T-helper 2 cell (primary cell): ENCODE measurements around the gene NEMP1.
A peak's percentile ranks its signal among the peaks of the same experiment; 100 is the strongest.

Experiments
- DNase-seq, 5 experiments: peaks; one replicate each; pipeline versions ENCODE4 v3.0.0 to v3.0.0-alpha.2; 2012 to 2022

NEMP1 gene

GRCh38 chr12:57106021-57106708 lies 27.6 kb upstream of the NEMP1 start:
- DNase-seq = no peak

GRCh38 chr12:57105011-57105753 lies 26.6 kb upstream of the NEMP1 start:
- no peak for DNase-seq

DNA sequence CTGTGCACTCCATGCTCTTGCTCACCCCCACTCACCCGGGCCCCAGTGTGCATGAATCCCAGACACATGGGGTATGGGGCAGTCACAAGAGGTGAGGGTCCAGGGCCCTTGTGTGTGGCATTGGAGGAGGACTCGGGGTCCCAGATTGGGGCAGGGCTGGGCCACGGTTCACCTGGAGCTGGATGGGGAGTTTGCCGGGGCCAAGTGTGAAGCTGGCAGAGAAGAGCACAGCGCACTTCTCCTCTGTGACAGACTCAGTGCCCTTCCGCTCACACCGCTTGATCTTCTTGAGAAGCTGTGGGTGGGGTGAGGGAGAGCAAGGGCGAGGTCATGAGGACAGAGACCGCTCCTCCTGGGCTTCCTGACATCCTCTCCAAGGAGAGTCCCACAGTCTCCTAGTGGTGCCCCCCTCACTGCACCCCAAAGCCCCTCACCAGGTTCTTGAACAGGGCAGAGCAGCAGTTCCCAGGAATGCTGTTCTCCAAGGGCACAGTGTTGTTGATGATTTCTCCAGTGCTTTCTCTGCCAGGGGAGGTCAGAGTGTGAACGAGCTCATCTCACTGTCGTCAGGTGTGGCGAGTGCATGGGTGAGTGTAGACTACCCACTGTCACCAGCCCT lies 25.8 kb upstream of the NEMP1 start:
- DNase-seq = no peak

DNA sequence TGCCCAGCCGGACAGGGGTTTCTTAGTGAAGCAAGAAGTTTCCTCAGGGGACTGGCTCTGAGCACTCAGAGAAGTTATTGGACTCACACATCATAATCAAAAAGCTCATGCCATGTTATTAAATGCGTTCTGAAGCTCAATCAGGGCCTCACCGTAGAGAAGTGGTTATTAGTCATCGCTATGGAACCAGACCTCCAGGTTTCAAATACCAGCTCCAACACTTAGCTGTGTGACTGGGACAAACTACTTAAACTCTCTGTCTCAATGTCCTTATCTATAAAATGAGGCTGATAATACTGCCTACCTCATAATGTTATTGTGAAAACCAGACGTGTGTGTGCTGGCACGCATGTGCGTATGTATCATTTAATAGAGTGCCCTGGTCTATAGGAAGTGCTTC lies 25.3 kb upstream of the NEMP1 start:
- DNase-seq = no peak

DNA sequence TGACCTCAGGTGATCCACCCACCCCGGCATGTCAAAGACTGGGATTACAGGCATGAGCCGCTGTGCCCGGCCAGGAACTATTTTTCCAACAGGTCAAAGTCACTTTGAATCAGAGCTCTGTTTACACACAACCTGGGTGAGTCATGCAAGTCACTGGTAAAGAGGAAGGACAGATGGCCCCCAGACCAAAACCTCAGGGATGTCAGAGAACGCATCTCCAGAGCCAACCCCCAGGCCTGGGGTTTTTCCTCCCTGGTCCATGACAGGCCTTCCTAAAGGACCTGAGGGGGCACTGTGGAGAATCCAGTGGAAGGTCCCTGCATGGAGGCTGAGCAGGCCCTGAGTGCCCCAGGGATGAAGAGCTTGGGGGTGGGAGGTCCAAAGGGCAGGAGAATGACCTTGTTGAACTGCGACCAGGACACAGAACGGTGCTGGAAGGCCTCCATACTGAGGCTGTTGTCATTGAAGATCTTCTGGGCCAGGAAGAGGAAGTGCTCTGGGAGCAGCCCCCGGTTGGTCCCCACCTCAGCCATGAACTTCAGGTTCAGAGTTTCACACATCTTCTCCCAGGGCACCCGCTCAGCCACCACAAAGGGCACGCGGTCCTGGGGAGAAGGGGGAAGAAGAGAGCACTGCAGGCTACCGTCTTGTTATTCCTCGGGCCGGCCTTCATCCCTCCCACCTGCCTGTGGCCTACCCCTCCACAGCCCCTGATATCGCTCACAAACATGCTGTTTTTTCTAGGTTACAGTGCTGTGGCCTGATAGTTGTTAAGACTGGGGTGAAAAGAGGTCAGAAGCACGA lies 23.5 kb upstream of the NEMP1 start:
- peak in 1 of 5 experiments; percentile 44 for DNase-seq

- DNase-seq = no peak
These were observed 21.2 kb upstream of the NEMP1 start for GRCh38 chr12:57099766-57100165.

DNA sequence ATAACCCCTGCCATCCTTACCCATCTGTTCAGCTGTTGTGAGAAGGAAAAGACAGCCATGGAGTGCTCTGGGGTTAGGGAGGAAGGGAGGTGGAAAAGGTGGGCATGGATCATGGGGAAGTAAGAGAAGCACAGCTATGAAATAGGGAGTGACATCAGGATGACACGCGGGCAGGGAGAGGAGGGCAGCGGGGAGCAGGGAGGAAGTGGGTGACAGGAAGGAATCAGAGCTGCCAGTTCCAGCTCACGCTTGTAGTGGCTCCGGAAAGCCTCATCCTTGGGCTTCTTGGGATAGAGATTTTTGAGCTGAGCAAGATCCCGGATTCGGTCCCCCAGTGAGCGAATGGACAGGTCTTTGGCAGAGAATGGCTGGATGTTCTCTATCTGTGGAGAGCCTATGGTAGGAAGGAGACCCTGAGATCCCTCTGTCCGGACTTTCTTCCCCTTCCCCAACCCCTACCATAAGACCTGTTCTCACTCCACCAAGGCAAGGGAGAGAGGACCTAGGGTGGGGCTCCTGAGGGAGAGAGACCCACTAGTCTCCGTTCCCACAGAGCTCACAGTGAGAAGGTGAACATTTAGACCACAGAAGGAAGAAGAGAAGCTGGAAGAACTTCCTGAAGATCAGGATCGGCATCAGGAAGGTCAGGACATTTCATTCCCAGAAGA lies 20.6 kb upstream of the NEMP1 start:
- no peak for DNase-seq

- DNase-seq = no peak
These were observed 20.0 kb upstream of the NEMP1 start for GRCh38 chr12:57098546-57098945.

GRCh38 chr12:57097554-57097835 lies 18.9 kb upstream of the NEMP1 start:
- no peak for DNase-seq

- DNase-seq = no peak
These were observed 18.4 kb upstream of the NEMP1 start for GRCh38 chr12:57096748-57097553.

DNA sequence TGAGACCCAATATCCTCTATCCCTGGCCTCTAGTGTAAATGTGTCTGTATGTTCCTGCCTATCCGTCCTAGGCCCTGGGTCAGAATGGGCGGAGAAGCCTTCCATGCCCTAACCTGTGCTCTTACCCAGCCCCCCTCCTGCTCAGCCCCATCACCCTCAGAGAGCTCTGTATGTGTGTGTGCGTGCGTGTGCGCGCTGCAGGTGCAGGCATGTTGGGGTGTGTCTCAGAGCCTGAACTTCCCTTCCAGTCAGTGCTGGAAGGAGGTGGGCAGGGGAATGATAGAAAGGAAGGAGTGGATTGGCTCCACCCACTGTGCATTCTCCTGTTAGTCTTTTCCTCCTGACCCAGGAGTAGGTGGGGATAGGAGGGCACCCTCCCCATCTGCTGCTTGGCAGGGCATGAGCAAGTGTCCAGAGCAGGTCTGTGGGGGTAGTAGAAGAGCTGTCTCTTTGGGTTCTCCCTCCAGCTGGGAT lies 17.5 kb upstream of the NEMP1 start:
- no peak for DNase-seq

- DNase-seq = no peak
These were observed 16.8 kb upstream of the NEMP1 start for GRCh38 chr12:57095440-57095839.

DNA sequence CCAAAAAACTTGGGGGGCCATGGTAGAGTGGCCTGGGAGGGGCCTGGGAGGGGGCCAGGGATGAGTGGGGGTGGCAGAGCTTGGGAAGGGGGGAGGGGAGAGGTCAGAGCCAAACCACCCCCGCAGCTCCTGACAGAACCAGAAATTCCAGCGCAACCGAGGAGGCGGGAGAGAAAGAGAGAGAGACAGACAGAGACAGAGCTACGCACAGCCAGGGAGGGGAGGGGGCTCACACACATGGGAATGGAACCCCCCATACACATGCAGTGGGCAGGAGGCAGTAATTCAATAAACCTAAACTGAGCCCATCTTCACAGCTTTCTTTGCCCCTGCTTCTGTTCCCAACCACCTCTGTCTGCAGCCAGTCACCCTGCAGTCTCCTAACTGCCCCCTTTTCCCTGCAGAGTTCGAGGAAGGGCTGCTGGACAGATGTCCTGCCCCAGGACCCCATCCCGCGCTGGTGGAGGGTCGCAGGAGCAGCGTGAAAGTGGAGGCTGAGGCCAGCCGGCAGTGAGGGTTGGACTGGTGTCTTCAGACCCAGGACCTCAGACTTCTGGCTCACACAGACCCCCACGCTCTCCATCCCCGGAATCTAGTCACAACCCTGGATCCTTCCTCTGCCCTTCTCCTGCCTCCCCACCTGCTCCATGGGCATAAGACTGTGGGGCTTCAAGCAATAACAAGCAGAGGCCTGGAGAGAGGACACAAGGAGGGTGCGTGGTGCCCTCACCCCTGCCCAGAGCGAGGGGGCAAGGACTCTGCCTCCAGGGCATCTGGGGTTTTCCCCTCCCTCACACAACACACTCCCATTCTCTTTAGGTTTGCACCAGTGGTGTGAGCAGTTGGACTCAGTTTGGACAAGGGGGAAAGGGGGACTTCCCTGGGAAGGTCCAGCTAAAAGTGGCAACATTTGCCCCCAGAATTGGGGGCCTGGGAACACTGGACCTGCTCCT lies 15.9 kb upstream of the NEMP1 start:
- no peak for DNase-seq

DNA sequence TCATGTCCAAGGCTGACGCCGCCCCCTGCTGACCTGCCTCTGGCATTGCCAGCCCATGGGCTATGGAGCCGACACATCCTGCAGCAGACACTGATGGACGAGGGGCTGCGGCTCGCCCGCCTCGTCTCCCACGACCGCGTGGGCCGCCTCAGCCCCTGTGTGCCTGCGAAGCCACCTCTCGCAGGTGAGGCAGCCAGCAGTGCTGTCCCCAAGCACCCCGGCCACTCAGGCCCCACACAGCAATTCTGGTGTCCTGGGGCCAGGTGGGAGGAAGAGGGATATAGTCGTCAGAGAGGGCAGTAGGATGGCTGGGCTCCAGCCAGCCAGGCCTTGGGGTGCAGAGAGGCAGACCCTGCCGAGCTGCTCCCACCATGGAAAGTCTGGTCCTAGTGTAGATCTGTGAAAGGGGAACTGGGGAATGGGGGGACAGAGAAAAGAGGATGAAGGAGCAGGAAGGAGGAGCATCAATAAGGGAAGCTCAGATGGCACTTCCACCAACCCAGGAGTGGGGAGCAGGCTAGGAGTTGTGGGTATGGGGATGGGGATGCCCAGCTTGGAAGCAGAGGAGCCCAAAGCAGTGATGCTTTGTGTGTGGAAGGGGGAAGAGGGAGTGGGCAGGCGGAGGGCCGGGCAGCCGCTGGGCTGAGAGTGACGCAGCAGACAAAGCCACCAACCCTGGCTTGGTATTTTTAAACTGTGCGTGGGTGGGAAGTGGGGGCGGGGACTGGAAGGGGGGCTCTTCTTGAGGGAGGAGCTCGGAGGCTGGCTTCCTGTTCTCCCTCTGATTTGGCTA lies 15.0 kb upstream of the NEMP1 start:
- peak in 4 of 5 experiments; percentile 46 to 67 (median 53) for DNase-seq

DNA sequence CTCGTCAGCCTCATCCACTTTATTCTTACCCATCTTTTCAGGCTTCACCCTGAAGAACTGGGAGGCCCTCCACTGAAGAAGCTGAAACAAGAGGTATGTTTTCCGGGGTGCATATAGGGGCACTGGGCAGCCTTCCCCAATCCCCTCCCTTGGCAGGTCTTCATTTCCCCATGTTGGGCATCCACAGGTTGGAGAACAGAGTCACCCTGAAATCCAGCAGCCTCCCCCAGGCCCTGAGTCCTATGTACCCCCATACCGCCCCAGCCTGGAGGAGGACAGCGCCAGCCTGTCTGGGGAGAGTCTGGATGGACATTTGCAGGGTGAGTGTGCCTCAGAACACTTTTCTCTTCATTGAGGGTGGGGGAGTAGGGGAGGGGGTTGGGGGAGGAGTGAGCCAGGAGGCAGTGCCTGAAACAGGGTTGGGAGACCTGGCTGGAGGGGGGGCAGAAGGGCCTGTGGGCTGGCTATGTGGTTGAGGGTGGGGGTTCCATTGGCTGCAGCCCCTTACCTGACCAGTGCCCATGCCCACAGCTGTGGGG lies 14.4 kb upstream of the NEMP1 start:
- no peak for DNase-seq

- no peak for DNase-seq
These were observed 13.9 kb upstream of the NEMP1 start for GRCh38 chr12:57092529-57092862.

GRCh38 chr12:57091638-57092528 lies 13.3 kb upstream of the NEMP1 start:
- DNase-seq = no peak

DNA sequence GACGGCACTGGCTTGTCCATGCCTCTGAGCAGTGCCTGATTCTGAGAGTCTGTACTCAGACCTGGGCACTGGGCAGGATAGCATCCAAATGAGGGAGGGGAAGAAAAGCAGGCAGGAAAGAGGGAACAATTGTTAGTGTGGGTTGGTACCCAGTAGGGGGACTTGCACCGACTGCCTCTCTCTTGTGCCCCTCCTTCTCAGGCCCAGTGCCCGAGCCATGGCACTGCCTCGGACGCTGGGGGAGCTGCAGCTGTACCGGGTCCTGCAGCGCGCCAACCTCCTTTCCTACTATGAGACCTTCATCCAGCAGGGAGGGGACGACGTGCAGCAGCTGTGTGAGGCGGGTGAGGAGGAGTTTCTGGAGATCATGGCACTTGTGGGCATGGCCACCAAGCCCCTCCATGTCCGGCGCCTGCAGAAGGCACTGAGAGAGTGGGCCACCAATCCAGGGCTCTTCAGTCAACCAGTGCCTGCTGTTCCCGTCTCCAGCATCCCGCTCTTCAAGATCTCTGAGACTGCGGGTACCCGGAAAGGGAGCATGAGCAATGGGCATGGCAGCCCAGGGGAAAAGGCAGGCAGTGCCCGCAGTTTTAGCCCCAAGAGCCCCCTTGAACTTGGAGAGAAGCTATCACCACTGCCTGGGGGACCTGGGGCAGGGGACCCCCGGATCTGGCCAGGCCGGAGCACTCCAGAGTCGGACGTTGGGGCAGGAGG lies 12.5 kb upstream of the NEMP1 start:
- no peak for DNase-seq
